ENCODE results near the gene SLC35A1.
"Not testable (repeated sequence)": the region's sequence is repeated elsewhere in the genome, so short reads cannot be mapped to it uniquely, and the experiment has no call there.

The SLC35A1 gene

DNA sequence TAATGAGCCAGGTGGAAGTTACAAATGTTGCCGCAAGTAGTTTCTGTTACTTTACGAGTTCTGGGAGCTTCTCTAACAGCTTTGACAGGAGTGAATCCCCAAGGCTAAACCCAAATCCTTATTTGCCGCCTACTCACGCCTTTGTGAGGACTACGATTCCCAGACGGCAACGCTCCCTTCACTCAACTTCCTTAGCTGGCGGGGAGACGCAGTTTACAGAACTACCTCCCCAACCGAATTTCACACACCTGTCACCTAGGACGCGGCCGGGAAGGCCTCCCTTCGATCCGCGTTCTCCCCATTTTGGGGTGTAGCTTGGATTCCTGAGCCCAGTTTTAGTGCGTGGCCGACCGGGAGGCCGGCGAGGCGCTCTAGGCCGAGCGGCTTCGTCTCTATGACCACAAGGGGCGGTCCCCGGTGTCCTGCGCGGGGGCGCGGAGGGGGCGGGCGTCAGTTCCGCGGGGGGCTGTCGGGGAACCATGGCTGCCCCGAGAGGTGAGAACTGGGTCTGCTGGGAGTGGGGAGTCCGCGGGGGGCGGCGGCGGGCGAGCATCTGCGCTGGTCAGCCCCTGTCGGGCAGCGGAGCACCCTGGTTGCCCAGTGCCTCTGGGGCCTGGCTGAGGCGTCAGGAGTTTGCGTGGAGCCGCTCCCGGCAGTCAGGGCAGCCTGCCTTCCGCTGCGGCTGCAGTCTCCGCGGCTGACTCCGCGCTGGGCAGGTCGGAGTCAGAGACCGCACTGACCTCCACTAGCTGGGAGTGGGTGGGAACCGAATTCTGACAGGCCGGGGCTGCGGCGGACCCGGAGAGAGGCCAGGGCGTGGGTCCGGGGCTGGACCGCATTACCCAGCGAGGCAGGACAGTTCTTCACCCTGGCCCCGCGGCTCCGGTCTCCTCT, at the start of gene SLC35A1:
TSS of gene SLC35A1 (plus strand) at position 450 of the 894 bp plus-strand sequence. CDS start at position 480, 30 bp downstream.
- peak; percentile 85 for DNase-seq

- DNase-seq, result no peak
Measured at GRCh38 chr6:87426789-87427188, 46.0 kb upstream of the SLC35A1 start.

GRCh38 chr6:87430499-87430898, 42.3 kb upstream of the SLC35A1 start:
- no peak for DNase-seq

GRCh38 chr6:87431263-87431662, 41.5 kb upstream of the SLC35A1 start:
- no peak for DNase-seq

DNA sequence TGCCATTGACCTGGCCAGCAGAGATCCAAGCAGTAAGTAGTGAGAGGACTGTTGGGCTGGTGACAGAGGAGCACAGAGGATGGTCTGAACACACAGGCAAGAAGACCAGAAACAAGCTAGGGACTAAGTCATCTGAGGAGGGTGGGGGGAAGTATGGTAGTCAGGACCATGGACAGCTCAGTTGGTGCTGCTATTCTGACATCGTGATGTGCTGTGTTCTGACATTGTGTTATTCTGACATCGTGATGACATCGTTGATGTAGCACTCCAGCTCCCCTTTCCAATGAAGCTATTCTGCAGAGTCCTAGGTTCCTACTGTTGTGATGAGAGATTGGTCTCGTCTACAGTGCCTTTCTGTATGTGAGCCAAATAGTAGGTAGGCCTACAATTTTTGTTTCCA, 36.3 kb upstream of the SLC35A1 start:
- peak; percentile 25 for DNase-seq

DNA sequence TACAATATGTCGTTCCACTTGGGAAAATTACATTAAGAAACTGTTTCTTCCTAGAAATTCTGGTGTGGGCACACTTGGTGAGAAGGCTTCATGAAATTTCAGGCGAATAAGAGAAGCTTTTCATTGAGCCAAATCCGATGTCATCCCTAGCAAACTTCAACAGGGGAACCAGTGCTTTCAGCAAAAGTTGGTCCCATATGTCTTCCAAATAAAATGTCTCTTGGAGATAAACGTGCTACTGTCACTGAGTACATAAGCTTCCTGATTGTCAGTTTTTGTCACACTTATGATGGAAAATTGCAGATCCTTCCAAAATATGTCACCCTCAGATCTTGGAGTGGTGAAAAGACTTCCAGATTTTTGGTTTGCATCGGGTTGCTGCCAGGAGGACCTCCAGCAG, 31.1 kb upstream of the SLC35A1 start:
- DNase-seq, result no peak

GRCh38 chr6:87444362-87444761, 28.4 kb upstream of the SLC35A1 start:
- DNase-seq, result no peak

DNA sequence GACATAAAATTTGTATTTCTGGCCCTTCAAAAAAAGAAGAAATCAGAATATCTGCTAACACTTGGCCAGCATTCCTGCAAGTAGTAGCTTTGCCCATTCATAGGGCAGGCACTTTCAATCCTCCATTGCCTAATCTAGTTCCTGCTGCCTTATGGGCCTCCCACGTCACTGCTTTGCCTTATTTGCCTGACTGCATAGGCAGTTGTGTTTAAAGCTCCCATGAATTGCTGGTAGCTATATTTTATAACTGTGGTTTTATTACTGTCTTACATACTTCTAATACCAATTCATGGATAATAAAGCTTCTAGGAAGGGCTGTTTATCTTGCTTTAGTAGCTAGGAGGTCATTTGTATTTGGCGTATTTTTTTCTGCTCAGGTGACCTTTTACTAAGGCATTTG, 7.7 kb upstream of the SLC35A1 start:
- no peak for DNase-seq

- DNase-seq, result peak; percentile 61
Measured at GRCh38 chr6:87473419-87473903, 687 bp downstream of the SLC35A1 start.

DNA sequence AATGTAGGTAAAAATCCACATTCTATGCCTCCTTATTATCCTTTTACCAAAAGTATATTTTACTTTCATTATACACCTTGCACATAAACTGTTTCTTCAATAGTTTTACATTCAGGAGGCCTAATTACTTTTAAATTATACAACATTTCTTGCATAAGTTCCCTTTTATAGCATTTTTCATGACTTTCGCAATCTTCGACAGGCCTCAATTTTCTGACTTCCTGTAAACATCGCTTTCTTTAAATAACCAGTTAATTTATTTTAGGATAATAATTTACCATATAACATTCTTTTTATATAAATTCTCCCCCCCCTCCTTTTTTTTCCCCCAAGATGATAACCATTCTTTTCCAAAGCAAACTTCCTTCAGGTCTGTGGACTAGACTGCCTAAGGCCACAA, 9.2 kb downstream of the SLC35A1 start:
- DNase-seq, result no peak

DNA sequence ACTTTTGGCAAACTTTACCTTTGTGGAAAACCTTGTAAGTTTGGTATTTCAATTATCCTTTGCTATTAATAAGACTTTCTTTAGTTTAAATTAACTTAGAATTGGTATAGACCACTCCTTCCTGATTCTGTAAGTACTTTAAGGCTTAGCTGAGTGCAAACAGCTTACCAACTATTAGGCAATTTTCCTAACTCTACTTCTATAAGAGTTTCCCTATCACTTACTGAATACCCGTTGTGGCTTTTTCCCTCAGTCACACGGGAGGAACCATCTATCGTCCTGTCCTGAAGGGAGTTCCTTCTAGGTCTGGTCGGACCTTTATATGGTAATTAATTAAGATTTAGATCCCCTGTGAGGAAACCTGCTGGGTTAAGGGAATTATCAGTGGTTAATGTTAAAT, 9.6 kb downstream of the SLC35A1 start:
- no peak for DNase-seq

- no peak for DNase-seq
Measured at GRCh38 chr6:87483929-87484328, 11.2 kb downstream of the SLC35A1 start.

- no peak for DNase-seq
Measured at GRCh38 chr6:87484491-87484890, 11.7 kb downstream of the SLC35A1 start.

- DNase-seq, result no peak
Measured at GRCh38 chr6:87487555-87487954, 14.8 kb downstream of the SLC35A1 start.

GRCh38 chr6:87489326-87489725, 16.6 kb downstream of the SLC35A1 start:
- not testable (repeated sequence) for DNase-seq

GRCh38 chr6:87494761-87495422, 22.1 kb downstream of the SLC35A1 start:
- no peak for DNase-seq

GRCh38 chr6:87498048-87498447, 25.3 kb downstream of the SLC35A1 start:
- no peak for DNase-seq

GRCh38 chr6:87501809-87502572, 29.2 kb downstream of the SLC35A1 start:
- no peak for DNase-seq

GRCh38 chr6:87504441-87504840, 31.7 kb downstream of the SLC35A1 start:
- DNase-seq, result no peak

DNA sequence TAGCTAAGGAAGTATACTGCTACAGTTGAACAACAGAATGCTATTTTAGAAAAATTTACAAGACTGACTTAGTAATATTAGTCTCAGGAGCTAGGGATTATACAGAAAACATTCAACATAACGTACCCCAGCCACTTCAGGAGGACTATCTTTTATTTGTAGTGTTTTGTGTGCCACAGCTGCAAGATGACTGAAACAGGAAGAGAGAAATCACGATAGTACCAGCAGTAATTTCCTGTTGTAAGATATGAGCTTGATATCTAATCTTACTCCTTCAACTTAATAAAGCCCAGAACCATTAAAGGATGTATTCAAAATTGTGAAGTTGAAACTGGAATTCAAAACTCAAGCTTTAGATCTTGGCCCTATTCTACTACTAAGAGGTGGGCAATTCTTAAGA, 42.1 kb downstream of the SLC35A1 start:
- DNase-seq, result no peak

GRCh38 chr6:87518453-87518852, 45.7 kb downstream of the SLC35A1 start:
- DNase-seq, result no peak

DNA sequence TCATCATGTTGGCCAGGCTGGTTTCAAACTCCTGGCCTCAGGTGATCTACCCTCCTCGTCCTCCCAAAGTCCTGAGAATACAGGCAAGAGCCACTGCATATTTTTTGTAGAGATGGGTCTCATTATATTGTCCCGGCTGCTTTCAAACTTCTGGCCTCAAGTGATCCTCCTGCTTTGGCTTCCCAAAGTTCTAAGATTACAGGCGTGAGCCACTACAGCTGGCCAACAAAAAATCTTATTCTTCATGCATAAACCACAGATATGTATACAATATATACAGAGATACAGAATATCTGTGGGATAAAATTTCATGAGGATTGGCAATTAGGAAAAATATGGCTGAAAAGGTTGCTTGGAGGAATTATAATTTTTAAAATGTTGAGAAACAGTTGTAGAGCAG, 49.9 kb downstream of the SLC35A1 start:
- DNase-seq, result no peak

GRCh38 chr6:87529221-87529620, 56.4 kb downstream of the SLC35A1 start:
- no peak for DNase-seq

Measured in stimulated activated CD4-positive, alpha-beta T cell treated with anti-CD3 and anti-CD28 coated beads, Interleukin-4, amount 100 ng/mL, for 1 hour (primary cell).